ENCODE data around the gene CCNJL.

CCNJL gene

DNA sequence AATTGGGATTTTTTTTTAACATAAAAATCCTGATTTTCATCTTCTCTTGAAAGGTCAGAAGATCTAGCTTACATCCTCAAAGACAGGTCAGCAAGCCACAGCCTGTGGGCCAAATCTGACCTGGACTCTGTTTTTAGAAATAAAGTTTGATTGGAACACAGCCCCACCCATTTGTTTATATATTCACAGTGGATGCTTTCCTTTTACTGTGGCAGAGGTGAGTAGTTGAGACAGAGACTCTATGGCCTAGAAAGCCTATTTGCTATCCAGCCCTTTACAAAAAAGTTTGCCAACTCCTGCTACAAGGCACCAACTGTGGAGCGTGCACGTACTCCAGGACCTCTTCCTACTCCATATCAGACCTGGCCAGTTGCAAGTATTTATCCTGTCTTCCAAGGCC, 13.4 kb upstream of the CCNJL start:
- Histone ChIP-seq H3K4me1 (ENCODE audit: control insufficient read depth in 1 of 2, insufficient read depth in 2 of 2, low read length in 2 of 2) (peaks cover 6 to 15% of the 10 kb centered on the region in 2 experiments), H2BK120ac (ENCODE audit: insufficient read depth, low read length, poor library complexity) (peak overlapping the region; percentile 24), H3K27ac (ENCODE audit: low read depth, low read length) (no peak overlapping the region), H3K14ac (ENCODE audit: low read length) (no peak overlapping the region), H3K4me3 (ENCODE audit: low read depth, low read length) (no peak overlapping the region), H4K12ac (ENCODE audit: low read depth, low read length) (no peak overlapping the region), H4K91ac (ENCODE audit: low read depth, low read length) (peak overlapping the region; percentile 78), H3K79me1 (ENCODE audit: low read length) (peaks cover 10% of the 10 kb centered on the region), H2AFZ (ENCODE audit: insufficient read depth, low read length, poor library complexity) (no peak overlapping the region), H2AK5ac (ENCODE audit: low read length) (no peak overlapping the region), H3K36me3 (ENCODE audit: control insufficient read depth in 1 of 2, insufficient read depth in 2 of 2, low read length in 2 of 2) (no peaks in the 10 kb centered on the region), H3K27me3 (ENCODE audit: insufficient read depth, low read length) (no peaks in the 10 kb centered on the region), H2BK5ac (ENCODE audit: low read depth, low read length, poor library complexity) (no peak overlapping the region), H4K8ac (ENCODE audit: low read depth, low read length) (no peak overlapping the region), H3K23ac (ENCODE audit: low read length) (no peak overlapping the region), H2BK12ac (ENCODE audit: low read length) (no peak overlapping the region), H3K4me2 (ENCODE audit: low read length) (no peak overlapping the region), H3K4ac (ENCODE audit: low read depth, low read length) (no peak overlapping the region), H3K18ac (ENCODE audit: low read length) (no peak overlapping the region), H3K9ac (ENCODE audit: low read length) (no peak overlapping the region), H3K9me3 (ENCODE audit: insufficient read depth, low read depth, low read length) (no peaks in the 10 kb centered on the region), H3K79me2 (ENCODE audit: control insufficient read depth, insufficient read depth, low read length, poor library complexity) (no peaks in the 10 kb centered on the region)
- WGBS (ENCODE audit: extremely low coverage, insufficient coverage, insufficient read length) = no CpG with 5 or more reads among the region's 2 CpGs
- DNase-seq = no peak

DNA sequence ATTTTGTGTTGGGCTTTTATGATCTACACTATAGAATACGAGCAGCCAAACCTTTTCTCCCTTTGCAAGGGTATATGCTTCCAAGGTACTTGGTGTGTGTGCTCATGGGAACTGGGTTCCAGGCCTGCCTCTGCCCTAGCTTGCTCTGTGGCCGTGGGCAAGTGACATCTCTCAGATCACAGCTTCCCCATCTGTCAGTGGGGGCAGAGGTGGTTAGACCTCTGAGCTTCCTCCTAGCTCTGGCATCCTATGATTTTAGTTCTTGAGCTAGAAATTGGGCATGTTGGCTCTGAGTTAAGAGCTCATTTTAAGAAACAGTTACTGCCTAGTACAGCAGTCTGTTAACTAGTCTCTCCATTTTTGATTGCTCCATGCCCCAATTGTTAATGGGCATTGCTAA, 12.5 kb upstream of the CCNJL start:
- no peak overlapping the region for H3K4me3 ChIP-seq (ENCODE audit: low read depth, low read length)
- H2AFZ ChIP-seq (ENCODE audit: insufficient read depth, low read length, poor library complexity) = no peak overlapping the region
- peak overlapping the region; percentile 98 for H2BK12ac ChIP-seq (ENCODE audit: low read length)
- no peak overlapping the region for H3K4me2 ChIP-seq (ENCODE audit: low read length)
- peak overlapping the region; percentile 76 for H4K91ac ChIP-seq (ENCODE audit: low read depth, low read length)
- H3K23ac ChIP-seq (ENCODE audit: low read length) = no peak overlapping the region
- no peak overlapping the region for H2BK5ac ChIP-seq (ENCODE audit: low read depth, low read length, poor library complexity)
- H3K4me1 ChIP-seq (ENCODE audit: control insufficient read depth in 1 of 2, insufficient read depth in 2 of 2, low read length in 2 of 2) = peaks cover 6 to 15% of the 10 kb centered on the region in 2 experiments
- H3K4ac ChIP-seq (ENCODE audit: low read depth, low read length) = no peak overlapping the region
- no peak overlapping the region for H4K8ac ChIP-seq (ENCODE audit: low read depth, low read length)
- H3K27me3 ChIP-seq (ENCODE audit: insufficient read depth, low read length) = no peaks in the 10 kb centered on the region
- whole genome bisulfite sequencing (ENCODE audit: extremely low coverage, insufficient coverage, insufficient read length) = no CpG with 5 or more reads among the region's 2 CpGs
- no peaks in the 10 kb centered on the region for H3K36me3 ChIP-seq (ENCODE audit: control insufficient read depth in 1 of 2, insufficient read depth in 2 of 2, low read length in 2 of 2)
- H3K9me3 ChIP-seq (ENCODE audit: insufficient read depth, low read depth, low read length) = no peaks in the 10 kb centered on the region
- H2AK5ac ChIP-seq (ENCODE audit: low read length) = peak overlapping the region; percentile 94
- no peaks in the 10 kb centered on the region for H3K79me2 ChIP-seq (ENCODE audit: control insufficient read depth, insufficient read depth, low read length, poor library complexity)
- no peak overlapping the region for H3K27ac ChIP-seq (ENCODE audit: low read depth, low read length)
- peak overlapping the region; percentile 65 for H3K14ac ChIP-seq (ENCODE audit: low read length)
- no peak overlapping the region for H3K18ac ChIP-seq (ENCODE audit: low read length)
- peaks cover 13% of the 10 kb centered on the region for H3K79me1 ChIP-seq (ENCODE audit: low read length)
- H2BK120ac ChIP-seq (ENCODE audit: insufficient read depth, low read length, poor library complexity) = no peak overlapping the region
- DNase-seq = no peak
- no peak overlapping the region for H3K9ac ChIP-seq (ENCODE audit: low read length)
- no peak overlapping the region for H4K12ac ChIP-seq (ENCODE audit: low read depth, low read length)

DNA sequence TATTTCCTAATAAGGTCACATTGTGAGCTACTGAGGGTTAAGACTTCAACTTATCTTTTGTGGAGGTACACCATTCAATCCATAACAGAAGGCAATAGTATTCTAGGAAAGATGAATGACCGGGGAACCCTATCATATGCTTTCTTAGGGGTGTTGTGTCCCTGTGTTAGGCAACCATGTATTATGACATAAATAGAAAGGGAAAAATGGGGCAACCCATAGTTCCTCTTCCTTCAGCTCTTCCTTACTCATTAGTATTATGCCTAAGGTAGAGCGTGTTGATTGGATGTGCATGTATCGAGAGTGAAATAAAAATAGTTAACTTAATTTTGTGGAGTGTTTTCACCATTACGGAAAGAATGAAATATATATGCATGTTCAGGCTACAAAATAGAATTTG, 6.0 kb upstream of the CCNJL start:
- Histone ChIP-seq H3K79me1 (ENCODE audit: low read length) (peaks cover 10% of the 10 kb centered on the region), H3K4me2 (ENCODE audit: low read length) (no peak overlapping the region), H3K18ac (ENCODE audit: low read length) (no peak overlapping the region), H3K36me3 (ENCODE audit: control insufficient read depth in 1 of 2, insufficient read depth in 2 of 2, low read length in 2 of 2) (no peaks in the 10 kb centered on the region), H2AFZ (ENCODE audit: insufficient read depth, low read length, poor library complexity) (no peak overlapping the region), H3K27ac (ENCODE audit: low read depth, low read length) (no peak overlapping the region), H3K27me3 (ENCODE audit: insufficient read depth, low read length) (no peaks in the 10 kb centered on the region), H4K8ac (ENCODE audit: low read depth, low read length) (no peak overlapping the region), H2AK5ac (ENCODE audit: low read length) (no peak overlapping the region), H3K14ac (ENCODE audit: low read length) (no peak overlapping the region), H3K9ac (ENCODE audit: low read length) (no peak overlapping the region), H2BK12ac (ENCODE audit: low read length) (no peak overlapping the region), H3K4me1 (ENCODE audit: control insufficient read depth in 1 of 2, insufficient read depth in 2 of 2, low read length in 2 of 2) (peaks cover 6% of the 10 kb centered on the region in 2 experiments), H3K4me3 (ENCODE audit: low read depth, low read length) (no peak overlapping the region), H2BK120ac (ENCODE audit: insufficient read depth, low read length, poor library complexity) (no peak overlapping the region), H3K23ac (ENCODE audit: low read length) (no peak overlapping the region), H4K12ac (ENCODE audit: low read depth, low read length) (no peak overlapping the region), H4K91ac (ENCODE audit: low read depth, low read length) (no peak overlapping the region), H3K79me2 (ENCODE audit: control insufficient read depth, insufficient read depth, low read length, poor library complexity) (no peaks in the 10 kb centered on the region), H3K9me3 (ENCODE audit: insufficient read depth, low read depth, low read length) (no peaks in the 10 kb centered on the region), H3K4ac (ENCODE audit: low read depth, low read length) (no peak overlapping the region), H2BK5ac (ENCODE audit: low read depth, low read length, poor library complexity) (no peak overlapping the region)
- DNase-seq = no peak
- WGBS (ENCODE audit: extremely low coverage, insufficient coverage, insufficient read length) = no CpG with 5 or more reads among the region's 4 CpGs

DNA sequence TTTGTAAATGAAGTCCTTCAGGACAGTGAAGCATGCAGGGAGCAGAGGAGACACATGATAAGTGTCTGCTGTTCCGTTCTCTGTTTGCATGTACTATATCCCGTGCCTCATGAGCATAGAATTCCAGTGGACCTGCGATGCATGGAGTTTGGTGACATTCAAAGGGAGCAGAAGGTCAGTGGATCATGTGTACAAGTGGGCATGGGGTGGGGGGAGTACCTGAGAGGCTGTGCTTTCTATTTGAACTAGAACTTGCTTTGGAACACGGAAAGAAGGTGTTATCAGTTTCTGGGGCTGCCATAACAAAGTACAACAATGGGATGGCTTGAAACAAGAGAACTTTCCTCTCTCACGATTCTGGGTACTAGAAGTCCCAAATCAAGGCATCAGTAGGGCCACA, 5.1 kb upstream of the CCNJL start:
- Histone ChIP-seq H3K14ac (ENCODE audit: low read length) (no peak overlapping the region), H2BK12ac (ENCODE audit: low read length) (peak overlapping the region; percentile 80), H3K23ac (ENCODE audit: low read length) (no peak overlapping the region), H3K4ac (ENCODE audit: low read depth, low read length) (no peak overlapping the region), H2BK5ac (ENCODE audit: low read depth, low read length, poor library complexity) (peak overlapping the region; percentile 10), H3K79me1 (ENCODE audit: low read length) (peaks cover 12% of the 10 kb centered on the region), H3K36me3 (ENCODE audit: control insufficient read depth in 1 of 2, insufficient read depth in 2 of 2, low read length in 2 of 2) (no peaks in the 10 kb centered on the region), H3K18ac (ENCODE audit: low read length) (no peak overlapping the region), H2AFZ (ENCODE audit: insufficient read depth, low read length, poor library complexity) (no peak overlapping the region), H3K4me1 (ENCODE audit: control insufficient read depth in 1 of 2, insufficient read depth in 2 of 2, low read length in 2 of 2) (peaks cover 6% of the 10 kb centered on the region in 2 experiments), H3K4me2 (ENCODE audit: low read length) (no peak overlapping the region), H3K4me3 (ENCODE audit: low read depth, low read length) (no peak overlapping the region), H2AK5ac (ENCODE audit: low read length) (no peak overlapping the region), H3K27ac (ENCODE audit: low read depth, low read length) (no peak overlapping the region), H4K12ac (ENCODE audit: low read depth, low read length) (no peak overlapping the region), H3K9ac (ENCODE audit: low read length) (no peak overlapping the region), H3K9me3 (ENCODE audit: insufficient read depth, low read depth, low read length) (no peaks in the 10 kb centered on the region), H3K79me2 (ENCODE audit: control insufficient read depth, insufficient read depth, low read length, poor library complexity) (no peaks in the 10 kb centered on the region), H2BK120ac (ENCODE audit: insufficient read depth, low read length, poor library complexity) (no peak overlapping the region), H3K27me3 (ENCODE audit: insufficient read depth, low read length) (peaks cover 3% of the 10 kb centered on the region), H4K91ac (ENCODE audit: low read depth, low read length) (peak overlapping the region; percentile 21), H4K8ac (ENCODE audit: low read depth, low read length) (no peak overlapping the region)
- WGBS (ENCODE audit: extremely low coverage, insufficient coverage, insufficient read length) = no CpG with 5 or more reads among the region's 5 CpGs
- no peak for DNase-seq
